HUES64 (cell line): Measurements from ENCODE around the gene IRAK4. TPM values are rescaled to one million over a fixed set of nuclear protein-coding genes. Genes with fewer than 3 reads are reported as not detected.
A peak's percentile ranks its signal among the peaks of the same experiment; 100 is the strongest.

ENCODE experiments used
- H3K27ac ChIP-seq: 2 replicates; pipeline ENCODE4 v1.7.0; 2013; ENCODE audit warnings: low read depth, low read length, inconsistent platforms
- H3K27me3 ChIP-seq: 2 replicates; pipeline ENCODE4 v1.6.1; 2013; ENCODE audit warnings: mild to moderate bottlenecking, low read length; ENCODE audit not compliant: insufficient read depth
- H3K36me3 ChIP-seq: 2 replicates; pipeline ENCODE4 v1.6.1; 2013; ENCODE audit warnings: mild to moderate bottlenecking, low read length; ENCODE audit not compliant: insufficient read depth
- H3K4me1 ChIP-seq: 2 replicates; pipeline ENCODE4 v1.6.1; 2013; ENCODE audit warnings: mild to moderate bottlenecking, low read length, moderate library complexity; ENCODE audit not compliant: insufficient read depth
- H3K4me3 ChIP-seq: 2 replicates; pipeline ENCODE4 v1.5.1; 2013; ENCODE audit warnings: mild to moderate bottlenecking, low read length, moderate library complexity
- H3K9ac ChIP-seq: 2 replicates; pipeline ENCODE4 v1.6.1; 2013; ENCODE audit warnings: mild to moderate bottlenecking, low read depth, low read length
- H3K9me3 ChIP-seq: 2 replicates; pipeline ENCODE4 v1.6.1; 2013; ENCODE audit warnings: low read depth, low read length; ENCODE audit not compliant: insufficient read depth
- WGBS: fragments of 150-250, 120-280 bp; methylation state at CpG from one replicate; pipeline ENCODE4 v1.1.7; 2013; ENCODE audit warnings: missing lambda C conversion rate; 5-methylcytosine and 5-hydroxymethylcytosine counted together
- polyA plus RNA-seq, 2 experiments: library from polyadenylated mRNA; stranded (reverse); fragments of 50-300 nt; gene quantifications; one replicate each; pipeline ENCODE4 v1.2.3, GENCODE V29; 2013

Gene IRAK4
- polyA plus RNA-seq (2013, experiment 1 of 2) = 2.7 TPM
- 4.5 TPM for polyA plus RNA-seq (2013, experiment 2 of 2)

GRCh38 chr12:43758728-43759563 is at the start of gene IRAK4, which contains the start of gene PUS7L:
Gene IRAK4, plus strand, starts transcription at chr12:43758951. Its CDS starts 9,161 bp downstream, at chr12:43768112.
Gene PUS7L, minus strand, starts transcription at chr12:43758790. Its CDS starts 3,545 bp downstream, at chr12:43755245.
- Histone ChIP-seq H3K9me3 (no peaks in the 10 kb centered on the region), H3K9ac (peak within 1 kb of the TSS; percentile 74), H3K27ac (peak within 1 kb of the TSS; percentile 81), H3K4me1 (peaks cover 31% of the 10 kb centered on the region), H3K4me3 (peak within 1 kb of the TSS; percentile 84), H3K27me3 (no peaks in the 10 kb centered on the region), H3K36me3 (peaks cover 13% of the 10 kb centered on the region)
- WGBS = 52% methylated on average over 54 of the region's 54 CpGs

DNA sequence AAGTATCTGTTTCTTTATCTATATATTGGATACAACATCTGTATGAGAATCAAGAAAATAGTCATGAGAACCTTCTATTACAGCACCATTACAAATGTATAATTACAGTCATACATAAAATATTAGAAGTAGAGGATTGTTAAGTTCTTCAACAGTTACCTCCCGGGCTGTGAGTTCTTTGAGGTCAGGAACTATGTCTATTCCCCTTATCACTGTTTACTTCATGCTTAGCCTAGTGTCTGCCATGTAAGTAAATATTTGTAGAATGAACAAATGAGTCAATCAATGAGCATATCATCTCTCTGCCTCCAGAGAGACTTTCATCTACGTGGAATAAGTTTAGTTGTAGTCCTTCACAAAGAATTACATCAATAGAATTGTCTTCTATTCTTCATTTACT is 47.4 kb upstream of the IRAK4 start:
- 86% methylated on average over 1 of the region's 2 CpGs for WGBS
- Histone ChIP-seq H3K36me3 (no peaks in the 10 kb centered on the region), H3K9ac (no peak overlapping the region), H3K9me3 (0 out of 2 replicates have a peak, but pooled peaks cover 3% of the 10 kb centered on the region), H3K4me3 (no peak overlapping the region), H3K27ac (no peak overlapping the region), H3K27me3 (no peaks in the 10 kb centered on the region), H3K4me1 (no peaks in the 10 kb centered on the region)

GRCh38 chr12:43722621-43723020 is 36.1 kb upstream of the IRAK4 start:
- no peak overlapping the region for H3K9ac ChIP-seq
- H3K27me3 ChIP-seq = no peaks in the 10 kb centered on the region
- H3K27ac ChIP-seq = no peak overlapping the region
- peaks cover 25% of the 10 kb centered on the region for H3K4me1 ChIP-seq
- no peaks in the 10 kb centered on the region for H3K9me3 ChIP-seq
- no peaks in the 10 kb centered on the region; the same call in 1 of the 2 replicates for H3K36me3 ChIP-seq
- H3K4me3 ChIP-seq = no peak overlapping the region

DNA sequence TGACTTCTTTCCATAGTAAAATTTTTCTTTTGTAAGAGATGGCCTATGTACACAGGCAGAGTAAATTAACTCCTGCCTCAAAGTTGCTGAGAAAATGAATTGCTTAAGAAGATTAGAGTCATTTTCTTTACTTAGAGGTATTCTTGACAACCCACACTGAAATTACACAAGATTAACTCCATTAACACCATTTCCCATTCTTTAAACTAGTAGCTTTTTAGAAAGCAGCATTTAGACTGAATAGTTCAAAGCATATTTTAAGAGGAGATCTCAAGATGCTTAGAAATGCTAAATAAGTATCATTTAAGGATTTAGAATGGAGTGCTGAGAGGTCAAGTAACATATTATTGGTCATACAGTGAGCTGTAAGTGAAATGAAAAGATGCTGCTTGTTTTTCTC is 35.6 kb upstream of the IRAK4 start:
- Histone ChIP-seq H3K27me3 (no peaks in the 10 kb centered on the region), H3K27ac (0 out of 2 replicates have a peak overlapping the region, but pooled peaks have one; percentile 0), H3K4me3 (no peak overlapping the region)

DNA sequence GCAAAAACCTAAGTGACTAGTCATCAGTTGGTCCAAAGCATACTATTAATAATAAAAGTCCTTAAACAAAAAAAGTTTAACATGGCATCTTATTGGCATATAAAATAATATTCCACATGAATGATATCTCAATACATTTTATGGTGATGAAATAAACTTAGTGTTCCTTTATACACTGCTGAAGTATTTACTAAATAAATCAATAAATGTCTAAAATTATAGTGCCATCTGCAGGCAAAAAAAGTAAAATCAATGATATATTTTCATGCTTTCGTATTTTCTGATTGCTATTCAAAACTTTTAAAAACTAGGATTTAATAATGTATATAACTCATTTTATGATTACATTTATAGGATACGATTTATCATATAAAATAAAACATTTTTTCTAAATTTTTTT is 30.6 kb upstream of the IRAK4 start:
- Histone ChIP-seq H3K4me1 (peaks cover 14% of the 10 kb centered on the region), H3K27ac (no peak overlapping the region), H3K4me3 (no peak overlapping the region), H3K27me3 (no peaks in the 10 kb centered on the region), H3K9ac (no peak overlapping the region), H3K36me3 (peaks cover 39% of the 10 kb centered on the region), H3K9me3 (no peaks in the 10 kb centered on the region)
- WGBS = no CpG with 5 or more reads among the region's 2 CpGs

More for the DNA sequence above, 35.6 kb upstream of the IRAK4 start:
- Histone ChIP-seq H3K4me1 (peaks cover 25% of the 10 kb centered on the region), H3K36me3 (no peaks in the 10 kb centered on the region; the same call in 1 of the 2 replicates), H3K9me3 (no peaks in the 10 kb centered on the region), H3K9ac (no peak overlapping the region)

DNA sequence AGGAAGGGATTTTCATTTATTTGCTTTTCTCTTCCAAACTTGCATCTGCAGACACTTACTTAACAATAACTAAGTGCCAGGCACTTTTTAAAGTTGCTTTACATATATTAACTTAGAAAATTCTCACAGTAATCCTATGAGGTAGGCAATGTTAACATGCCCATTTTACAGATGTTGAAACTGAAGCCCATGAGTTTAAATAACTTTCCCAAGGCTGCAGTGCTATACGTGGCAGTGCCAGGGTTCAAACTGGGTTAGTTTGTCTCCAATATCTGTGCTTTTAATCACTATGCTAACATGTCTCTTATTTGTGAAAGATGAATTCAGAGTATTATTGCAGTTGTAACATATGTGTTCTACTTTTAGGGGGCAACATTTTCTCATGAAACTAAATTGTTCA is 30.1 kb upstream of the IRAK4 start:
- 88% methylated on average over 1 of the region's 1 CpG for WGBS
- H3K9ac ChIP-seq = no peak overlapping the region
- peaks cover 43% of the 10 kb centered on the region for H3K36me3 ChIP-seq
- no peaks in the 10 kb centered on the region for H3K9me3 ChIP-seq
- H3K4me3 ChIP-seq = no peak overlapping the region
- H3K4me1 ChIP-seq = peaks cover 8% of the 10 kb centered on the region
- no peaks in the 10 kb centered on the region for H3K27me3 ChIP-seq
- H3K27ac ChIP-seq = no peak overlapping the region

DNA sequence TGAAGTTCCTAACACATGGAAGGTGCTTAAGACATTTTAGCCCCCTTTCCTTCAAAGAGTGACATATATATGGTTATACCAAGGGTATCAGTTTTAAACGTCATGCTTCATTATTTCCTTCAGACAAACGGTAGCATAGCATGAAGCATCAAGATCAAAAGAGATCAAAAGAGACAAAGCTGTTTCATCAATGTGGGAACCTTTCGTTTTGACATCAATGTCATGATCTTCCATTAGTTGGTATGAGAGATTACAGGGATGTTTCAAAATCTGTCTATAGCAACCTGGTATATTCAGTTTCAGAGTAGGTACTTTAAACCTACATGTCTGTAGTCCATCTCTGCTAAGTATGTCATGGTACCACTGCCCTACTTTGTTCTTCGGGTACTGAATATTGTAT is 28.5 kb upstream of the IRAK4 start:
- Histone ChIP-seq H3K27ac (no peak overlapping the region), H3K9ac (no peak overlapping the region), H3K27me3 (no peaks in the 10 kb centered on the region), H3K4me3 (no peak overlapping the region), H3K9me3 (no peaks in the 10 kb centered on the region), H3K36me3 (peaks cover 52% of the 10 kb centered on the region), H3K4me1 (no peaks in the 10 kb centered on the region)
- WGBS = 87% methylated on average over 4 of the region's 4 CpGs

- 95% methylated on average over 2 of the region's 3 CpGs for WGBS
- no peaks in the 10 kb centered on the region for H3K27me3 ChIP-seq
- no peak overlapping the region for H3K9ac ChIP-seq
- no peak overlapping the region for H3K27ac ChIP-seq
- H3K4me1 ChIP-seq = 0 out of 2 replicates have a peak, but pooled peaks cover 3% of the 10 kb centered on the region
- H3K36me3 ChIP-seq = peaks cover 79% of the 10 kb centered on the region
- no peak overlapping the region for H3K4me3 ChIP-seq
- no peaks in the 10 kb centered on the region for H3K9me3 ChIP-seq
These were observed 25.1 kb upstream of the IRAK4 start for GRCh38 chr12:43733687-43734086.

DNA sequence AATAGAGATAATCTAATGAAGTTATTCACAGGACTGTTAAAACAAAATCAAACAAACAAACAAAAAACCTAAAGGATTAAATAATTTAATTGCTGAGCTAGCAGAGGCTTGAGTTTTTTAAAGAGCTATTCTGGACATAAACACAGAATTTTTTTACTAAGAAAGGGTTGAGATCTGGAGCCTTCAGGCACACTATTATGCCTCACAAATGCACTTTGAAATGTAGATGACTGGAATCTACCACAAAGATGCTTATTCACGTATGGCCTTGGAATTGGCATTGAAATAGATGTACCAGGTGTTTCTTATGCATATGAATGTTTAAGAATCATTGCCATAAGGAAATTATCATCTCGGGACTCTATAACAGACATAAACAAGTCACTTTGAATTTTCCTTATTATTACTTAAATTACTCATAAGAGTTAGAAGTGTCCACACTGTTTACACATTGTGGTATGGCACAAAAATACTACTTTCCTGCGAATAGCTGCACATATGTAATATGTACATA is 21.8 kb upstream of the IRAK4 start:
- no peaks in the 10 kb centered on the region for H3K9me3 ChIP-seq
- no peak overlapping the region for H3K27ac ChIP-seq
- no peak overlapping the region for H3K4me3 ChIP-seq
- no peak overlapping the region for H3K9ac ChIP-seq
- H3K27me3 ChIP-seq = no peaks in the 10 kb centered on the region
- H3K36me3 ChIP-seq = peaks cover 66% of the 10 kb centered on the region
- whole genome bisulfite sequencing = 63% methylated on average over 1 of the region's 3 CpGs
- H3K4me1 ChIP-seq = 0 out of 2 replicates have a peak, but pooled peaks cover 3% of the 10 kb centered on the region

DNA sequence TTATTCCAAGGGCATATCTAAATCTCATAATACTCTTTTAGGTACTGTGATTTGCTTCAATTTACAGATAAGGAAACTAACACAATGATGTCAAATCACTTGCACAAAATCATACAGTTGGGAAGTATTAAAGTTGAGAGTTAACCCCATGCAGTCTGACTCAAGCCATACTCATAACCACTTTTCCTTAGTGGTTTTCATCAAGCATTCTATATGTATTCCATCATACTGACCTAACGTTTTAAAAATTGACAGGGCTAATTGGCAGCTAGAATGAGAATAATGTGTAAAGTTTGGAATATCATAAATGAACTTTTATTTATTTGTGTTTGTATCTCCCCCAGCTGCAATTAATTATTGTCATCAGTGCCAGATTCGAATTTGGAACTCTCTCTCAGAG is 21.1 kb upstream of the IRAK4 start:
- H3K4me3 ChIP-seq = no peak overlapping the region
- WGBS = 86% methylated on average over 2 of the region's 2 CpGs
- H3K36me3 ChIP-seq = peaks cover 71% of the 10 kb centered on the region

DNA sequence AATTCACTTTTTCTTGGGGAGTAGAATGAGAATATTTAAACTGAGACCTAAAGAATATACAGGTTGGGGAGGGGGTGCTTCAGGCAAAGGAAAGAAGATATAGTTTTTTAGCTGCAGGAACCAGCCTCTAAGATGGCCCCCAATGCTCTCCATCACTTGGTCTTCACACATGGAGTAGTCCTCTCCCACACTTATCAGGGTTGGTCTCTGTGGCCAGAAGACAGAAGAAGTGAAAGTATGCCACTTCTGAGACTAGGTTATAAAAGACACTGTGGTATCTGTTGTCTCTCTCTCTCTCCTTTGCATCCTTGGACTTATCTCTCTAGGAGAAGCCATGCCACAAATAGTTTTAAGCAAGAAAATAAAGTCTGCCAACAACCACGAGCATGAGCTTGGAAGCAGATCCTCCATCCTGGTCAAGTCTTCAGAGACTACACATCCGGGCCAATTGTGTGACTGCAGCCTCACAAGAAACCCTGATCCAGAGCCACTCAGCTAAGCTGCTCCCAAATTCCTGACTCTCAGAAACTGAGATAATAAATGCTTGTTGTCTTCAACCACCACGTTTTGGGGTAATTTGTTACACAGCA is 18.1 kb upstream of the IRAK4 start:
- 87% methylated on average over 3 of the region's 3 CpGs for WGBS
- H3K36me3 ChIP-seq = peaks cover 76% of the 10 kb centered on the region
- H3K27ac ChIP-seq = no peak overlapping the region
- H3K9me3 ChIP-seq = no peaks in the 10 kb centered on the region
- no peaks in the 10 kb centered on the region for H3K27me3 ChIP-seq
- no peak overlapping the region for H3K9ac ChIP-seq
- H3K4me1 ChIP-seq = 0 out of 2 replicates have a peak, but pooled peaks cover 3% of the 10 kb centered on the region
- H3K4me3 ChIP-seq = no peak overlapping the region

More for the DNA sequence above, 21.1 kb upstream of the IRAK4 start:
- no peak overlapping the region for H3K27ac ChIP-seq
- H3K27me3 ChIP-seq = no peaks in the 10 kb centered on the region
- no peak overlapping the region for H3K9ac ChIP-seq
- no peaks in the 10 kb centered on the region for H3K9me3 ChIP-seq
- H3K4me1 ChIP-seq = 0 out of 2 replicates have a peak, but pooled peaks cover 3% of the 10 kb centered on the region
